Iris pigment epithelial cell (primary cell): ENCODE measurements around the gene CACNA1C.
A peak's percentile ranks its signal among the peaks of the same experiment; 100 is the strongest.
"Not testable (repeated sequence)": the region's sequence is repeated elsewhere in the genome, so short reads cannot be mapped to it uniquely, and the experiment has no call there.

Experiments used
- DNase-seq: peaks from one replicate; pipeline ENCODE4 v3.0.0-alpha.2; 2011; ENCODE audit warnings: low read depth

Gene CACNA1C

GRCh38 chr12:2234646-2235350 lies 182.0 kb downstream of the CACNA1C start:
- no peak for DNase-seq

- DNase-seq: no peak
These were observed 183.9 kb downstream of the CACNA1C start for GRCh38 chr12:2236506-2237294.

- no peak for DNase-seq
These were observed 185.3 kb downstream of the CACNA1C start for GRCh38 chr12:2238111-2238510.

GRCh38 chr12:2239381-2239871 lies 186.6 kb downstream of the CACNA1C start:
- DNase-seq: no peak

- no peak for DNase-seq
These were observed 187.6 kb downstream of the CACNA1C start for GRCh38 chr12:2240390-2240789.

GRCh38 chr12:2240984-2241383 lies 188.2 kb downstream of the CACNA1C start:
- no peak for DNase-seq

GRCh38 chr12:2242216-2242615 lies 189.4 kb downstream of the CACNA1C start:
- no peak for DNase-seq

- DNase-seq: no peak
These were observed 190.0 kb downstream of the CACNA1C start for GRCh38 chr12:2242816-2243215.

- DNase-seq: no peak
These were observed 190.5 kb downstream of the CACNA1C start for GRCh38 chr12:2243275-2243674.

GRCh38 chr12:2244013-2244861 lies 191.4 kb downstream of the CACNA1C start:
- DNase-seq: peak; percentile 94

- DNase-seq: no peak
These were observed 193.6 kb downstream of the CACNA1C start for GRCh38 chr12:2246358-2246757.

GRCh38 chr12:2247120-2247519 lies 194.3 kb downstream of the CACNA1C start:
- no peak for DNase-seq

GRCh38 chr12:2247596-2247995 lies 194.8 kb downstream of the CACNA1C start:
- DNase-seq: no peak

- peak; percentile 70 for DNase-seq
These were observed 195.5 kb downstream of the CACNA1C start for GRCh38 chr12:2248087-2248900.

GRCh38 chr12:2248901-2249381 lies 196.2 kb downstream of the CACNA1C start:
- no peak for DNase-seq

- DNase-seq: no peak
These were observed 198.0 kb downstream of the CACNA1C start for GRCh38 chr12:2250797-2251196.

GRCh38 chr12:2251526-2252209 lies 198.9 kb downstream of the CACNA1C start:
- no peak for DNase-seq

GRCh38 chr12:2255311-2255710 lies 202.5 kb downstream of the CACNA1C start:
- DNase-seq: no peak

- DNase-seq: not testable (repeated sequence)
These were observed 202.9 kb downstream of the CACNA1C start for GRCh38 chr12:2255731-2256130.

GRCh38 chr12:2256453-2256852 lies 203.7 kb downstream of the CACNA1C start:
- peak; percentile 94 for DNase-seq

- peak; percentile 67 for DNase-seq
These were observed 204.1 kb downstream of the CACNA1C start for GRCh38 chr12:2256915-2257314.
